HepG2 (cell line): ENCODE measurements around the gene TMCO4. TPM values are rescaled to one million over a fixed set of nuclear protein-coding genes. Genes with fewer than 3 reads are reported as not detected.
A peak's percentile ranks its signal among the peaks of the same experiment; 100 is the strongest.

ENCODE experiments used
- ATAC-seq: fragments of 200-7000 bp; cut with Tn5 transposase; 3 replicates; pipeline ENCODE4 v1.9.1; 2020; ENCODE audit warnings: mild to moderate bottlenecking, moderate library complexity
- BruUV-seq: library from RNA; stranded (reverse); fragments of 400-500 nt; replicated peaks from 2 replicates; lab custom pipeline; 2021; lab: Mats Ljungman, UMichigan
- CTCF ChIA-PET: fragments of 300-600 bp; formaldehyde crosslinking; extraction: SDS; loops from one replicate; lab custom pipeline; 2021; ENCODE audit warnings: low total read pairs, inconsistent platforms, low intra/inter-chr PET ratio; lab: Yijun Ruan, JAX
- POLR2A ChIA-PET: fragments of 350-600 bp; sonication (Branson Sonifier 250); formaldehyde crosslinking; loops from one replicate; lab custom pipeline; 2020; ENCODE audit warnings: antibody characterized with exemption, inconsistent platforms; lab: Yijun Ruan, JAX
- DNase-seq: peaks from one replicate; pipeline ENCODE4 v3.0.0-alpha.2; 2015; ENCODE audit warnings: low spot score
- FAIRE-seq: peaks from 3 replicates; lab custom pipeline; 2011; peaks lifted over from hg19 to GRCh38; lab: Jason Lieb, UNC
- H2AFZ ChIP-seq: one replicate; pipeline ENCODE4 v1.6.1; 2011; ENCODE audit warnings: low read length, inconsistent platforms
- H3K27ac ChIP-seq: fragments of 300-600 bp; 3 replicates; pipeline ENCODE4 v1.8.0; 2011; ENCODE audit warnings: mixed run types, mild to moderate bottlenecking, mixed read lengths, low read length, inconsistent platforms; ENCODE audit not compliant: insufficient read depth; ENCODE audit errors: extremely low read length
- H3K27me3 ChIP-seq, 2 experiments: fragments of 200-600 bp in 1 of 2; 2 replicates in 1 of 2; 3 replicates in 1 of 2; pipeline versions ENCODE4 v1.6.0 to v1.8.0; 2011; ENCODE audit warnings: low read length in 2 of 2, mild to moderate bottlenecking in 2 of 2, moderate library complexity in 2 of 2, inconsistent platforms in 1 of 2; ENCODE audit not compliant: insufficient read depth in 2 of 2, control insufficient read depth in 1 of 2
- H3K36me3 ChIP-seq, 2 experiments: fragments of 200-600 bp in 1 of 2; replicated peaks in 1 of 2; 2 replicates in 1 of 2; 3 replicates in 1 of 2; pipeline versions ENCODE4 v1.5.1 to v1.8.0; 2011; ENCODE audit warnings: low read length in 2 of 2, inconsistent platforms in 1 of 2; ENCODE audit not compliant: insufficient read depth in 2 of 2, control insufficient read depth in 1 of 2
- H3K4me1 ChIP-seq: 2 replicates; pipeline ENCODE4 v1.5.1; 2012; ENCODE audit warnings: low read length, inconsistent platforms; ENCODE audit not compliant: insufficient read depth
- H3K4me2 ChIP-seq: 2 replicates; pipeline ENCODE4 v1.6.0; 2011; ENCODE audit warnings: low read depth, low read length, inconsistent platforms
- H3K4me3 ChIP-seq, 3 experiments: fragments of 200-600 bp in 1 of 3; sonication (generic), shearing (Covaris generic) in 1 of 3; replicated peaks in 1 of 3; 2 replicates each; pipeline ENCODE4 v1.5.1; 2011 to 2016; ENCODE audit warnings: low read length in 3 of 3, inconsistent platforms in 2 of 3, low read depth in 2 of 3, mild to moderate bottlenecking in 2 of 3, control low read depth in 1 of 3, mixed read lengths in 1 of 3; ENCODE audit not compliant: insufficient read depth in 1 of 3
- H3K79me2 ChIP-seq: one replicate; pipeline ENCODE4 v1.6.1; 2011; ENCODE audit warnings: low read length, inconsistent platforms; ENCODE audit not compliant: insufficient read depth
- H3K9ac ChIP-seq: 2 replicates; pipeline ENCODE4 v1.6.0; 2011; ENCODE audit warnings: mild to moderate bottlenecking, low read depth, low read length, inconsistent platforms; ENCODE audit not compliant: insufficient read depth
- H3K9me3 ChIP-seq: 2 replicates; pipeline ENCODE4 v1.5.1; 2012; ENCODE audit warnings: mild to moderate bottlenecking, low read length
- H4K20me1 ChIP-seq: 2 replicates; pipeline ENCODE4 v1.6.0; 2011; ENCODE audit warnings: inconsistent platforms, mild to moderate bottlenecking, low read length, moderate library complexity; ENCODE audit not compliant: insufficient read depth
- GATAD2A ChIP-seq: IDR thresholded peaks from 2 replicates; pipeline ENCODE4 v1.6.1; 2016
- HNF4A ChIP-seq: sonication (generic); formaldehyde crosslinking; IDR thresholded peaks from 2 replicates; pipeline ENCODE4 v1.4.0; 2020; ENCODE audit warnings: missing genetic modification reagents
- NFATC3 ChIP-seq: sonication (generic); formaldehyde crosslinking; IDR thresholded peaks from 2 replicates; pipeline ENCODE4 v1.5.1; 2020; ENCODE audit warnings: mild to moderate bottlenecking, missing genetic modification reagents
- ZFP36L2 ChIP-seq: sonication (generic); formaldehyde crosslinking; IDR thresholded peaks from 2 replicates; pipeline ENCODE4 v1.4.0; 2020; ENCODE audit warnings: missing genetic modification reagents
- ZNF33A ChIP-seq: sonication (generic); formaldehyde crosslinking; IDR thresholded peaks from 2 replicates; pipeline ENCODE4 v1.5.1; 2020; ENCODE audit warnings: missing genetic modification reagents, mild to moderate bottlenecking, moderate library complexity, borderline replicate concordance
- ZNF549 ChIP-seq: sonication (generic); formaldehyde crosslinking; IDR thresholded peaks from 2 replicates; pipeline ENCODE4 v1.5.0; 2020; ENCODE audit warnings: missing genetic modification reagents
- WGBS: methylation state at CpG from one replicate; pipeline ENCODE4 v1.1.6; 2017; ENCODE audit warnings: low lambda C conversion rate; 5-methylcytosine and 5-hydroxymethylcytosine counted together
- in situ Hi-C: cut with HindIII; loops from 2 replicates; pipeline ENCODE4 v1.10.0; 2017; ENCODE audit warnings: low pct_unique_long_range_greater_than_20kb; ENCODE audit not compliant: extremely low pct_ligation_motif_present
- intact Hi-C: fragments of 100-400 bp; cut with micrococcal nuclease; formaldehyde crosslinking; loops from one replicate; pipeline ENCODE4 v1.10.0; 2022; ENCODE audit not compliant: unreplicated experiment
- polyA plus RNA-seq, 8 experiments: library from polyadenylated mRNA; depleted of rRNA in 3 of 8; stranded (reverse) in 7 of 8; unstranded in 1 of 8; fragments of >200 nt; fragmentation: Illumina TruSeq in 4 of 8; extraction: Trizol in 4 of 8; gene quantifications; 2 replicates each; pipeline versions ENCODE4 v1.2.1 to v1.2.3, GENCODE V29; 2011 to 2016; ENCODE audit warnings: low read depth in 4 of 8, missing spikeins in 1 of 8, mixed read lengths in 1 of 8; ENCODE audit not compliant: insufficient read depth in 1 of 8
- total RNA-seq, 5 experiments: library from RNA; depleted of rRNA; stranded (reverse); fragments of >200 nt; fragmentation: Illumina TruSeq; extraction: Trizol; gene quantifications; 2 replicates each; pipeline ENCODE4 v1.2.3, GENCODE V29; 2016; ENCODE audit warnings: low read depth in 1 of 5
- TF ChIP-seq, protein P1 (sequence below): sonication (generic); IDR thresholded peaks from 2 replicates; pipeline ENCODE4 v1.6.1; 2016; ENCODE audit warnings: low read depth, borderline replicate concordance
- TF ChIP-seq, protein P2 (sequence below): sonication (generic); formaldehyde crosslinking; IDR thresholded peaks from 2 replicates; pipeline ENCODE4 v1.4.0; 2020; ENCODE audit warnings: mild to moderate bottlenecking, low read depth, missing genetic modification reagents

The TMCO4 gene
- total and polyA plus RNA-seq, 2 of the 13 experiments (the other 11 are each of a cell fraction or from before 2014, with no cell fraction given): 2.1 to 4.1 TPM

DNA sequence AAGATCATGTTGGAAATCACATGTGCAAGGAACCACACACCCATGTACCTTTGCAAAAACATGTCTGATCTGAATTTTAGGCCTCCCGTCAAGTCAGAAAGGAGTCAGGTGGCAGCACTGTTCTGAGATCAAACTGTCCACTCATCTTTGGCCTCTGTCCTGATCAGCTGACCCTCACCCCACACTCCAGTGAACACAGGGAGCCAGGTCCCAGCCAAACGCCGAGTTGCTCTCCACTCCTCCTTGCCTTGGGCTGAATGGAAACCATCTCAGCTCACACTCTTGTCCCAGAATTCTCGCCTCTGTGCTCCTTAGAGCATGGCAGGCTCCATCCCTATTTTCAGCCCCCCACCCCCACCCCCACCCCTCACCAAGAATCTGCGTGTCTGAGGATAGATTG lies 20.0 kb upstream of the TMCO4 start:
- Histone ChIP-seq H3K79me2 (no peaks in the 10 kb centered on the region), H3K27ac (no peak overlapping the region), H3K4me3 (no peak overlapping the region), H3K4me2 (peak overlapping the region; percentile 53; the same call in 1 of the 2 replicates), H3K9me3 (no peaks in the 10 kb centered on the region), H3K9ac (no peak overlapping the region), H4K20me1 (no peaks in the 10 kb centered on the region), H2AFZ (peak overlapping the region; percentile 77), H3K36me3 (no peaks in the 10 kb centered on the region), H3K27me3 (no peaks in the 10 kb centered on the region), H3K4me1 (peaks cover 52% of the 10 kb centered on the region)
- ChIA-PET CTCF (no interaction called here), POLR2A (no interaction called here)
- ATAC-seq: peak; percentile 27; the same call in 1 of the 3 replicates
- BruUV-seq: no TSS peak
- TF ChIP-seq, protein P1, sequence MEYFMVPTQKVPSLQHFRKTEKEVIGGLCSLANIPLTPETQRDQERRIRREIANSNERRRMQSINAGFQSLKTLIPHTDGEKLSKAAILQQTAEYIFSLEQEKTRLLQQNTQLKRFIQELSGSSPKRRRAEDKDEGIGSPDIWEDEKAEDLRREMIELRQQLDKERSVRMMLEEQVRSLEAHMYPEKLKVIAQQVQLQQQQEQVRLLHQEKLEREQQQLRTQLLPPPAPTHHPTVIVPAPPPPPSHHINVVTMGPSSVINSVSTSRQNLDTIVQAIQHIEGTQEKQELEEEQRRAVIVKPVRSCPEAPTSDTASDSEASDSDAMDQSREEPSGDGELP: peak; percentile 53; the same call in 1 of the 2 replicates
- TF ChIP-seq ZNF33A (CRISPR knock-in tag) (no peak), NFATC3 (CRISPR knock-in tag) (no peak), ZFP36L2 (CRISPR knock-in tag) (no peak), ZNF549 (CRISPR knock-in tag) (no peak), GATAD2A (CRISPR knock-in tag) (no peak), HNF4A (CRISPR knock-in tag) (peak; percentile 36; the same call in 1 of the 2 replicates)
- TF ChIP-seq, protein P2, sequence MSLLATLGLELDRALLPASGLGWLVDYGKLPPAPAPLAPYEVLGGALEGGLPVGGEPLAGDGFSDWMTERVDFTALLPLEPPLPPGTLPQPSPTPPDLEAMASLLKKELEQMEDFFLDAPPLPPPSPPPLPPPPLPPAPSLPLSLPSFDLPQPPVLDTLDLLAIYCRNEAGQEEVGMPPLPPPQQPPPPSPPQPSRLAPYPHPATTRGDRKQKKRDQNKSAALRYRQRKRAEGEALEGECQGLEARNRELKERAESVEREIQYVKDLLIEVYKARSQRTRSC: no peak
- FAIRE-seq: no peak
- intact Hi-C loops (loop anchor here (10.0 kb wide), 1 partner anchor 65 kb away; the partner anchor contains the start of gene OTUD3), in situ Hi-C loops (no loop called here)
- 21% methylated on average over 5 of the region's 5 CpGs for WGBS
- DNase-seq: no peak
